ENCODE measurements around the gene SMG1.
"Not testable (repeated sequence)": the region's sequence is repeated elsewhere in the genome, so short reads cannot be mapped to it uniquely, and the experiment has no call there.

Gene SMG1

GRCh38 chr16:18925986-18926865 lies at the start of gene SMG1:
Gene SMG1 (minus strand): TSS chr16:18926408. CDS start chr16:18926041, 367 bp downstream.
- H3K9me3 Mint-ChIP-seq; intact Hi-C loops (cut with micrococcal nuclease); H3K27me3 Mint-ChIP-seq: not testable (repeated sequence)
- Mint-ChIP-seq H3K4me1 (ENCODE audit: low read depth) (peaks cover 28% of the 10 kb centered on the region), H3K27ac (peak within 1 kb of the TSS; percentile 96), H3K4me3 (peak within 1 kb of the TSS; percentile 83), H3K36me3 (ENCODE audit: low read depth) (peaks cover 23% of the 10 kb centered on the region)

DNA sequence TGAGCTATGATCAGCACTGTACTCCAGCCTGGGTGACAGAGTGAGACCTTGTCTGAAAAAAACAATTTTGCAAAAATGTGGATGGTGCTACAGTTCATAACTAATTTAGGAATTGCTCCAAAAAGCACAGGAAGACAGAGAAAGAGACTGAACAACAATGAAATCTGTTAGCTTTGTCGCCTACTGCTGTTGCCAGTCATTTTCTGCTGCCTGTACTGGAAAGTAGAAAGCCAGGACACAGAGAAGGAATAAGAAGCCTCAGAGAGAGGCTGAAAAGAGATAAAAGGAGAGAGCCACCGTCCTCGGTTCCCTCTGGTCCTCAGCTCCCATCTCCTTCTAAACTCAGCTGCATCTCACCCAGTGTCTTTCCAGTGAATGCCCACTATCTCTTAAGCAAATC lies 48.9 kb upstream of the SMG1 start:
- intact Hi-C loops (cut with micrococcal nuclease), result loop anchor here (10.0 kb wide), 1 partner anchor 80 kb away; no protein-coding TSS in a partner anchor
- Mint-ChIP-seq H3K27ac (no peak overlapping the region), H3K4me3 (no peak overlapping the region), H3K36me3 (ENCODE audit: low read depth) (no peaks in the 10 kb centered on the region), H3K4me1 (ENCODE audit: low read depth) (no peaks in the 10 kb centered on the region), H3K27me3 (peaks cover 16% of the 10 kb centered on the region), H3K9me3 (no peaks in the 10 kb centered on the region)

DNA sequence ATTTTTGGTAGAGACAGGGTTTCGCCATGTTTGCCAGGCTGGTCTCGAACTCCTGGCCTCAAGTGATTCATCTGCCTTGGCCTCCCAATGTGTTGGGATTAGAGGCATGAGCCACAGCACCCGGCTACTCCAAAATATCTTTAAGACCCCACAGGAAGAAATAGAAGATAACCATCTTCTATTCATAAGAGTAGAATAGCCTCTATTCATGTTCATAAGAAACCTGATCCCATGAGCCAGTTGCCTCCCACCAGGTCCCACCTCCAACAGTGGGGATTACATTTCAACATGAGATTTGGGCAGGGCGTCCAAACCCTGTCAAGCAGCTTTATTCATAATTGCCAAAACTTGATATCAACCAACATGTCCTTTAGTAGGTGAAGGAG lies 43.6 kb upstream of the SMG1 start:
- H3K36me3 Mint-ChIP-seq (ENCODE audit: low read depth), result no peaks in the 10 kb centered on the region
- H3K9me3 Mint-ChIP-seq, result no peaks in the 10 kb centered on the region
- intact Hi-C loops (cut with micrococcal nuclease), result loop anchor here (10.0 kb wide), 2 partner anchors 55 to 85 kb away; no protein-coding TSS in a partner anchor

GRCh38 chr16:18969050-18969854 lies 43.0 kb upstream of the SMG1 start:
- H3K9me3 Mint-ChIP-seq, result no peaks in the 10 kb centered on the region
- no peaks in the 10 kb centered on the region for H3K27me3 Mint-ChIP-seq
- H3K36me3 Mint-ChIP-seq (ENCODE audit: low read depth), result no peaks in the 10 kb centered on the region
- H3K27ac Mint-ChIP-seq, result no peak overlapping the region
- intact Hi-C loops (cut with micrococcal nuclease), result loop anchor here (10.0 kb wide), 1 partner anchor 54 kb away; no protein-coding TSS in a partner anchor
- no peaks in the 10 kb centered on the region for H3K4me1 Mint-ChIP-seq (ENCODE audit: low read depth)
- H3K4me3 Mint-ChIP-seq, result peak overlapping the region; percentile 51

More for the DNA sequence above, 43.6 kb upstream of the SMG1 start:
- H3K4me1 Mint-ChIP-seq (ENCODE audit: low read depth), result no peaks in the 10 kb centered on the region
- no peak overlapping the region for H3K4me3 Mint-ChIP-seq
- no peak overlapping the region for H3K27ac Mint-ChIP-seq
- no peaks in the 10 kb centered on the region for H3K27me3 Mint-ChIP-seq

GRCh38 chr16:18966791-18967190 lies 40.6 kb upstream of the SMG1 start:
- H3K9me3 Mint-ChIP-seq, result no peaks in the 10 kb centered on the region
- no peak overlapping the region for H3K4me3 Mint-ChIP-seq
- intact Hi-C loops (cut with micrococcal nuclease), result loop anchor here (10.0 kb wide), 1 partner anchor 52 kb away; no protein-coding TSS in a partner anchor
- no peaks in the 10 kb centered on the region for H3K4me1 Mint-ChIP-seq (ENCODE audit: low read depth)
- H3K27me3 Mint-ChIP-seq, result no peaks in the 10 kb centered on the region
- H3K27ac Mint-ChIP-seq, result no peak overlapping the region
- no peaks in the 10 kb centered on the region for H3K36me3 Mint-ChIP-seq (ENCODE audit: low read depth)

- H3K4me3 Mint-ChIP-seq, result no peak overlapping the region
- intact Hi-C loops (cut with micrococcal nuclease), result loop anchor here (10.0 kb wide), 1 partner anchor 51 kb away; no protein-coding TSS in a partner anchor
- no peaks in the 10 kb centered on the region for H3K4me1 Mint-ChIP-seq (ENCODE audit: low read depth)
- H3K27me3 Mint-ChIP-seq, result peaks cover 3% of the 10 kb centered on the region
- no peaks in the 10 kb centered on the region for H3K9me3 Mint-ChIP-seq
- no peak overlapping the region for H3K27ac Mint-ChIP-seq
- H3K36me3 Mint-ChIP-seq (ENCODE audit: low read depth), result no peaks in the 10 kb centered on the region
Measured at GRCh38 chr16:18965555-18965954, 39.3 kb upstream of the SMG1 start.

GRCh38 chr16:18959031-18959505 lies 32.9 kb upstream of the SMG1 start:
- Mint-ChIP-seq H3K27ac (no peak overlapping the region), H3K9me3 (no peaks in the 10 kb centered on the region), H3K36me3 (ENCODE audit: low read depth) (no peaks in the 10 kb centered on the region), H3K4me1 (ENCODE audit: low read depth) (peaks cover 5% of the 10 kb centered on the region), H3K27me3 (peaks cover 3% of the 10 kb centered on the region), H3K4me3 (no peak overlapping the region)
- intact Hi-C loops (cut with micrococcal nuclease), result no loop called here

DNA sequence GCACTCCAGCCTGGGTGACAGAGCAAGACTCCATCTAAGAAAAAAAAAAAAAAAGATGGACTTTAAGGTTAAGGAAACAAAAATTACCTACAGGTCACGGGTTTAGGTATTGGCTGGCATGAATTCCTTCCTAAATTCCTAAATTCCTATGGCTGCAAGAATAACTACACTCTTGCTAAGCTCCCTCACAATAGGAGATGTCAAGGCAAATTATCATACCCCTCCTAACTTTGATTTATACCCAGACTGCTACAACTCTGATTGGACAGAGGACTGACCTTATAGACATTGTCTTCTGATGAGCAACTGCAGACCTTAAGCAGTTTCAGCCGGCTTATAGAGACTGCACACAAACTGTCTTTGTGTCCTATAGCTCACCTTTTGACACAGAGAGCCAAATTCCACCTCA lies 32.4 kb upstream of the SMG1 start:
- H3K4me1 Mint-ChIP-seq (ENCODE audit: low read depth), result peaks cover 5% of the 10 kb centered on the region
- H3K27ac Mint-ChIP-seq, result no peak overlapping the region

DNA sequence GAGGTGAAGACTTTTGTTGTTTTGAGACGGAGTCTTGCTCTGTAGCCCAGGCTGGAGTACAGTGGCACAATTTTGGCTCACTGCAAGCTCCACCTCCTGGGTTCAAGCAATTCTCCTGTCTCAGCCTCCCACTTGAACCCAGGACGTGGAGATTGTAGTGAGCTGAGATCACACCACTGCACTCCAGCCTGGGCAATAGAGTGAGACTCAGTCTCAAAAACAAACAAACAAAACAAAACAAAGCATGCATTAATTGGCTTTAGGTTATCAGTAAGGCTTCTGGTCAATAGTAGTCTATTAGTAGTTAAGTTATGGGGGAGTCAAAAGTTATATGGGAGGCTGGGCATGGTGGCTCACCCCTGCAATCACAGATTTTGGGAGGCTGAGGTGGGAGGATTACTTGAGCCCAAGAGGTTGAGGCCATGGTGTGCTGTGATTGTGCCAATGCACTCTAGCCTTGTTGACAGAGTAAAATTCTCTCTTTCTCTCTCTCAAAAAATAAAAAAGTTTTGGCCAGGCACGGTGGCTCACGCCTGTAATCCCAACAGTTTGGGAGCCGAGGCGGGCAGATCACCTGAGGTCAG lies 30.5 kb upstream of the SMG1 start:
- H3K4me1 Mint-ChIP-seq (ENCODE audit: low read depth); H3K27me3 Mint-ChIP-seq; intact Hi-C loops (cut with micrococcal nuclease); H3K36me3 Mint-ChIP-seq (ENCODE audit: low read depth); H3K4me3 Mint-ChIP-seq; H3K9me3 Mint-ChIP-seq: not testable (repeated sequence)
- peak overlapping the region; percentile 26 for H3K27ac Mint-ChIP-seq

More for the DNA sequence above, 32.4 kb upstream of the SMG1 start:
- H3K9me3 Mint-ChIP-seq, result no peaks in the 10 kb centered on the region
- no peak overlapping the region for H3K4me3 Mint-ChIP-seq
- peaks cover 3% of the 10 kb centered on the region for H3K27me3 Mint-ChIP-seq
- intact Hi-C loops (cut with micrococcal nuclease), result no loop called here
- H3K36me3 Mint-ChIP-seq (ENCODE audit: low read depth), result no peaks in the 10 kb centered on the region

DNA sequence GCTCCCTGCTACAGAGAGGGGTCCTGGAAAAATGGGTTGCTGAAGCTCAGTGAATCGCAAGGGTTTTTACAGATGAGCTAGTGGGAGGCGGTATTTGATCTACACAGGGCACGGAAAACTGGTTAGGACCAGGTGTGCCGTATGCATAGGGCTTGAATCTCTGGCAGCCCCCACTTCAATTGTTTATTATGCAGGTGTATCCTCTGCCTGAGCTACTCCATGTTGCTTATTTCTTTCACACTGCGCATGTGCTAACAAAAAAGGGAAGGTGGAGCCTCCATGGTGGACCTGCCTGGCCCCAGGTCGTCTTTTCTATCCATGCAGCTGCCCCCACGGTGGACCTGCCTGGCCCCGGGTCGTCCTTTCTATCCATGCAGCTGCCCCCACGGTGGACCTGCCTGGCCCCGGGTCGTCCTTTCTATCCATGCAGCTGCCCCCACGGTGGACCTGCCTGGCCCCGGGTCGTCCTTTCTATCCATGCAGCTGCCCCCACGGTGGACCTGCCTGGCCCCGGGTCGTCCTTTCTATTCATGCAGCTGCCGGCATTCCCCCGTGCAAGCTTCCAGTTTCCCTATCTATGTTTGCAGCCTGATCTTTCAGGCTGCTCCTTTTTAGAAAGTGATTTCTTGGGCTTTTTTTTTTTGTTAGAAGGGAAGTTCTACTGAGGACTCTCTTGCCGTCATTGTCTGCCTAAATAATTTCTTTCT lies 29.8 kb upstream of the SMG1 start:
- H3K36me3 Mint-ChIP-seq (ENCODE audit: low read depth); intact Hi-C loops (cut with micrococcal nuclease); H3K27me3 Mint-ChIP-seq; H3K9me3 Mint-ChIP-seq; H3K4me1 Mint-ChIP-seq (ENCODE audit: low read depth): not testable (repeated sequence)
- peak overlapping the region; percentile 20 for H3K4me3 Mint-ChIP-seq
- H3K27ac Mint-ChIP-seq, result peak overlapping the region; percentile 26

DNA sequence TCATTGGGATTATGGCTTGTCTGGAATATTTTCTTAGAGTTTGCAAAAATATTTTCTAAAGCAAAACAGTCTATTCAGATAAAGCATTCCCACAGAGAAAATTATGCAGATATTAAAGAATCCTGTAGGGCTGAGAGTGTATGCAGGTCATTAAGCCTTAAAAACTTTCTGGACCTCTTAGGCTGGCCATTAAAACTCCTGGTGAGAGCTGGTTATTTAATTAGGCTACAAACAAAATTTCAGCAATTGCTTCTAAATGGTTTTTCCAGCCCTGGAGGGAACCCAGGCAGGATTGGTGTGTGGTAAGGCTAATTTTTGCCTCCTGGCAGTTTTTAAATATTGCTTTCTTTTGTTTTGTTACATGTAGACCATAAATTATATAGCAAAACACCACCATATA lies 27.3 kb upstream of the SMG1 start:
- Mint-ChIP-seq H3K9me3 (no peaks in the 10 kb centered on the region), H3K27me3 (no peaks in the 10 kb centered on the region)

DNA sequence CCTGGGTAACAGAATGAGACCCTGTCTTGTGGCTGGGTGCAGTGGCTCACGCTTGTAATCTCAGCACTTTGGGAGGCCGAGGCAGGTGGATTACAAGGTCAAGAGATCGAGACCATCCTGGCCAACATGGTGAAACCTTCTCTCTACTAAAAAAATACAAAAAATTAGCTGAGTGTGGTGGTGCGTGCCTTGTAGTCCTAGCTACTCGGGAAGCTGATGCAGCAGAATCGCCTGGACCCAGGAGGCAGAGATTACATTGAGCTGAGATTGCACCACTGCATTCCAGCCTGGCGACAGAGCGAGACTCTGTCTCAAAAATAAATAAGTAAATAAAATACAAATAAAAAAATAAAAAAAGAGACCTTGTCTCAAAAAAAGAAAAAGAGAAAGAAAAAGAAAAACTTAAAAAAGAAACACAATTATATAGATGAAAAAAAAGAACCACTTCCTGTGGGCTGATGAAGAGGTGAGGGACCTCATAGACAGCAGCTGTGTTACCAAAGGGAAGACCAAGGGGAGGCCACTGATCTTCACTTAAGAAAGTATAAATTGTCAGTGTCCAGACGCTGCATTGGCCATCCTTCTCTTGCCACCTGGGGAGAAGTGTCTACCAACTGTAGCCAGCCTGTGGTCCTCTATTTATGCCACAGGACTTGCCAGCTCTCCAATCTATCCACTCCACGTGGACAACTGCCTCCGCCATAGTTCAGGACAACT lies 24.4 kb upstream of the SMG1 start:
- Mint-ChIP-seq H3K4me1 (ENCODE audit: low read depth) (peaks cover 11% of the 10 kb centered on the region), H3K36me3 (ENCODE audit: low read depth) (no peaks in the 10 kb centered on the region), H3K9me3 (no peaks in the 10 kb centered on the region), H3K27me3 (no peaks in the 10 kb centered on the region), H3K4me3 (no peak overlapping the region), H3K27ac (no peak overlapping the region)
- intact Hi-C loops (cut with micrococcal nuclease), result no loop called here

More for the DNA sequence above, 27.3 kb upstream of the SMG1 start:
- Mint-ChIP-seq H3K4me1 (ENCODE audit: low read depth) (peaks cover 5% of the 10 kb centered on the region), H3K36me3 (ENCODE audit: low read depth) (no peaks in the 10 kb centered on the region), H3K27ac (no peak overlapping the region), H3K4me3 (no peak overlapping the region)
- intact Hi-C loops (cut with micrococcal nuclease), result no loop called here

All from dendritic cell treated with granulocyte-macrophage colony-stimulating factor and Interleukin-4, amounts not matched to agents 40 ng/mL and 50 ng/mL, for 4 days (primary cell).